ENCODE measurements around the gene ZNF580.

The ZNF580 gene

DNA sequence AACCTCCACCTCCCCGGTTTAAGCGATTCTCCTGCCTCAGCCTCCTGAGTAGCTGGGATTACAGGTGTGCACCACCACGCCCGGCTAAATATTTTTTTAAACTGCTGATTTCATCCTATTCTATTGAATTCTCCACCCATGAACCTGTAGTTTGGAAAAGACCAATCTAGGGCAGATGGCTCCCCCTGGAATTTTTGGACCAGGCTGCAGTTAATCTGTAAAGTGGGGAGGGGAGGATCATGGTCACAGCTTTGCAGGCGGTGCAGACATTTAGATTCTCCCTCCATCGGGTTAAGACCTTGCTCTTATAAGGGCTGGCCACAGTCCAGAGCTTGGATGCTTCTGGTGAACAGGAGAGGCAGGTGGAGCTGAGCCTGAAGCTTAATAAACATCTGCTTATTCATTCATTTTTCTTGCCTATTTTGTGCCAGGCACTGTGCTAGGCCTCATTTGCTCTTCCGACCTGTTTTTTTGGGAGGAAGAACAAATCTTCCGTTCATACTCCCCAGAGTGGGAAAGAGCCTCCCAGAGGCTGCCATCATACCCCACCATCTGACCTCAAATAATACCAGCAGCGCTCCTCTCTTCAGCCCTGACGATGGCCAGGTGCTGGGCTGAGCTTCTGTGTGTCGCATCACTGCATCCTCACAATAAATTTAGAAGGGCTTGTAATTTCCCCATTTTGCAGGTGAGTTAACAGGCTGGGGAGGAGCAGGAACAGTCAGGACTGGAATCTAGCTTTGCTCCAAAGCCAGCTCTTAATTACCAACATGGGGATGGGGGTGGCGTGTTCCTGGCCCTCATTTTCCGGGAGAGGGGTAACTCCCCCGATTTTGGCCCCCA lies 6.3 kb downstream of the ZNF580 start:
- no peak for DNase-seq (ENCODE audit: low read depth)

DNA sequence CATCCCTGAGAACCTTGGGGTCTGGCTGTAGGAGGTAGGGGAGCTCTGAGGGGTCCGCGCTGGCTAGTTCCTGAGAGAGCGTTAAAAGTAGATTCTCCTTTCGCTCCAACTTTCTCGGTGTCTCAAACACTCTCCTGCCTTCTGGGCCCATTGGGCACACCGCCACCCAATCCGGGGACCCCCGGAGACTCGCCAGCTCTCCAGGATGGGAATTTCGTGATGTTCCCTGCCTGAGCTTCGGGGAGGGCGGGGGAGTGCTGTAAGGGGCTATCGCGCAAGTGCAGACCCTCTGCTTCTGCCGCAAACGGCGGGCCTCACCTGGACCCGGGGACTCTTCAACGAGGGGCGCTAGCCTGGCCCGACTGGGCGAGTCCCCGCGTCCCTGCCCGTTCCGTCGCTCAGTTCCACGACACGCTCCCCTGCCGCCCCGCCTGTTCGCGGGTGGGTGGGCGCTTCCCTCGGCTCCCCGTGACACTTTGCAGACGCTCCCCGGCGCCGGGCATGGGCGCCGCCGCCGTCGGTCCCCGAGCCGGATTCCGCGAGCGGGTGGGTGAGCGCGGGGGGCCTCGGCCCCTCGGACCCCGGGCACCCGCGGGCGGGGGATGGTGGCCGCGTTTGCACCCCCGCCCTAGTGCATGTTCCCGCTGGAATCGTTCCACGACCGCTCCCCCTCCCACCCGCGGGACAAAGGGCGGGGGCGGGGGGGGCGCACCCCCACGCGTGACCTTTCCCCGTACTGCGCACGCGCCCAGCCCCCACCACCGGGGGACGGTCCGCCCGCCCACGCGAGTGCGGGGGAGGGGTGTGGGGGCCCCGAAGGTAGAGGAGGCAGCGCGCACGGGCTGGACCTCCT lies 7.2 kb downstream of the ZNF580 start, which contains the start of gene CCDC106:
TSS of gene CCDC106 (plus strand) at position 481 of the 853 bp plus-strand sequence. CDS start 835 bp downstream, outside the sequence.
- no peak for DNase-seq (ENCODE audit: low read depth)

DNA sequence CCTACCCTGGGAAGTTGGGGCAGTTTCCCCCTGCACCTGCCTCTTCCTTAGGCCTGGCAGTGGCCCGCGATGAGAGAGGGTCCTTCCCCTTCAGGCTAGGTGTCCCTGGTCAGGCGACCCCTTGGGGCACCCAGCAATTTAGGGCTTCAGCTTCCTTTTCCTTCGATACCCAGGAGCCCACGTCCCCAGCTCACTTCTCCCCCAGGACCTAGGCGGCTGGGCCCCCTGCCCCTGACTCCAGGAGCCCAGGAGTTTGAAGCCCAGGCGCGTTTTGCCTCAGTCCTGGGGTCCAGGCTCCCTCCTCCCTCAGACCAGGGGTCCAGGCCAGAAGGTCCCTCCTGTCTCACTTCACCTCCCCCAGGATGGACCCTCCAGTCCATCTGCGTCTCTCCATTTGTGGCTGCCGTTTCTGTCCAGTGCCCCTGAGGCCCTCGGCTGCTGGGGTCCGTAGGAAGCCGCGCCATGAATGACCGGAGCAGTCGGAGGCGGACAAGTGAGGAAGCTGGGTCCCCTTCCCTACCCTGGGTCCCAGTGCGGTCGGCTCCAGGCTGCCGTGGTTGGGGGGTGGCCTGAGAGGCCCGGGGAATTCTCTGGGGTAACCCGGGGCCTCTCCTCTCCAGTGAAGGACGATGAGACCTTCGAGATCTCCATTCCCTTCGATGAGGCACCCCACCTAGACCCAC lies 7.9 kb downstream of the ZNF580 start:
- no peak for DNase-seq (ENCODE audit: low read depth)

DNA sequence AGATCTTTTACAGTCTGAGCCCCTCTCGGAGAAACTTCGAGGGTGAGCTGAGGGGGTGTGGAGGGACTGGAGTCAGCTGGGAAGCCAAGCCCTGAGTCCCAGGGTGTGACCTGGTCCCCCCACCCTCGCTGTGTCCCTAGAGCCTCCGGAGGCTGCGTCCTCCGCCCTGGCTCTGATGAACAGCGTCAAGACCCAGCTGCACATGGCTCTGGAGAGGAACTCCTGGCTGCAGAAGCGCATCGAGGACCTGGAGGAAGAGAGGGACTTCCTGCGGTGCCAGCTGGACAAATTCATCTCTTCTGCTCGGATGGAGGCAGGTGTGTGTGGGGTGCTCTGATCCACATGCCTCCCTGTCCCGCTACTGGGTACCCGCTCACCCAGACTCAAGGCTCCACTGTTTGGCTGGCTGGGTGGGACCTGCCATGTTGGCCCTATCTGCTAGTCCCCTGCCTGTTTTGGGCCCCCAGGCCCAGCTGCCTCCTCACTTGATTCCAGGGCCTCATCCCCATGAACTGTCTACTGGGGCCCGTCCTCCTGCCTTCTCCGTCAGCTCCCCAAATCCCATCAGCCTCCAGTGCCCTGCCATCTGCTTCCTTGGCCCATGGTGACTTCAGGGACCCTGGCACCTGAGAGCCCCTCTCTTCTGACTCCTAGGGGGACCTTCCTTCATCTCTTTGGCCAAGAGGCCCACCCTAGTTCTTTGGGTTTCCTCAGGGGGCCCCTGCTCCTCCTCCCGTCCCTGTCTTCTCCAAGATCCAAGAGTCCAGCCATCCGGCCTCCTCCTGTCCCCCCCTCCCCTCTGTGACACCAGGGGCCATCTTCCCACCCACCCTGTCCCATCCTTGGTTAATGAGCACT lies 8.7 kb downstream of the ZNF580 start:
- no peak for DNase-seq (ENCODE audit: low read depth)

DNA sequence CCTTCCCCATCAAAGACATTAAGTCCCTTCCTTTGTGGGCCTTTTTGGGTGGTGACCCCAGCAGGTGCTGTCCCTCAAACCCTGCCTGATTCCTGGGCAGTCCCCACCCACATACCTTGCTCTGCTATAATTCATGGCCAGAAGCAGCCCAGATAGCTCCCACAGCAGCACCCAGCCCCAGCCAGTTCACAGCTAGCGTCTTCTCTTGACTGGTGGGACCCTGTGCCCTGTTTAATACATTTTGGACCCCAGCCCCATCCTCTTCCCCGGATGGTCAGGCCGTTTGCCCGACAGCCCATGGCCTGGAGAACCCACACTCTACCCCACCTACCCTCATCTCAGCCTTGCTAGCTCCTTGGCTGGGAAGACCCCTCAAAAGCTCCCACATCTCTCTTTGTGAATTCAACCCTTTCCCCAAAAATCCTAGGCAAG lies 9.3 kb downstream of the ZNF580 start:
- no peak for DNase-seq (ENCODE audit: low read depth)

DNA sequence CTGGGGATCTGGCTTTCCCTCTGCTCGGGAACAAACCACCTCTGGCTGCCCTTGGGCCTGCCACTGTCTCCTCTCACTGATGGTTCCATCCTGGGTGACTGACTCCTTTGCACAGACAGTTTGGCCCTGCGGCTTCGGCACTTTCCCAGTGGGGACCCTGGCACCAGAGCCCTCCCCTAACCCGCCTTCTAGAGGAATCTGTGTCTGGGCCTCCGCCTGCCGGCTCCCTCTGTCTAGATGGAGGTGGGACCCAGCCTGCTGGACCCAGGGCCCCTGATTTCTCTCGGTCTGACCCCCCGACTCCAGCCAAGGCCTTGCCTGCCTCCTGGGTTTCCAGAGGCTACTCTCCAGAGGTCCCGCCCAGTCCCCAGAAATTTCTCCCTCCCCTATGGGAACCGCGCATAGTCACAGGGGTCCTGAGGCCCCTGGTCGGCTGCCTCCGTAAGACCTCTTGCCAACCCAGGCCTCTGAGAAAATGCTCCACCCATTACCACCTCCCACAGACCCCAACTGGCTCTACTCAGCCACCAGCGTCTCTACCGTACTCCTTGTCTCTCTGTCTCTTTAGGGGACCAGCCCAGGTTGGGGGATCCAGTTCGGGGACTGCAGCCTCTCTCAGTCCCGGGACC lies 9.9 kb downstream of the ZNF580 start:
- DNase-seq (ENCODE audit: low read depth): no peak

DNA sequence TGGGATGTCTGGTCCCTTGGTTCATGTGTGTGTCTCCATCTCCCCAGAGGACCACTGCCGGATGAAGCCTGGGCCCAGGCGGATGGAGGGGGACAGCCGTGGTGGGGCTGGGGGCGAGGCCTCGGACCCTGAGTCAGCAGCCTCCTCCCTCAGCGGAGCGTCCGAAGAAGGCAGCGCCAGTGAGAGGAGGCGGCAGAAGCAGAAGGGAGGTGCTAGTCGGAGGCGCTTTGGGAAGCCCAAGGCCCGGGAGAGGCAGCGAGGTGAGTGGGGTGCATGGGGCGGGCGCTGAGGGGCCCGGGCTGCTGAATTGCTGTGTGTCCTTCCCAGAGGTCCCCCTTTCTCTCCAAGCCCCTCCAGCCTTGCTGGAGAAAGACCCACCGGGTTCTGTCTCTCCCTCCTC lies 10.4 kb downstream of the ZNF580 start:
- DNase-seq (ENCODE audit: low read depth): no peak

DNA sequence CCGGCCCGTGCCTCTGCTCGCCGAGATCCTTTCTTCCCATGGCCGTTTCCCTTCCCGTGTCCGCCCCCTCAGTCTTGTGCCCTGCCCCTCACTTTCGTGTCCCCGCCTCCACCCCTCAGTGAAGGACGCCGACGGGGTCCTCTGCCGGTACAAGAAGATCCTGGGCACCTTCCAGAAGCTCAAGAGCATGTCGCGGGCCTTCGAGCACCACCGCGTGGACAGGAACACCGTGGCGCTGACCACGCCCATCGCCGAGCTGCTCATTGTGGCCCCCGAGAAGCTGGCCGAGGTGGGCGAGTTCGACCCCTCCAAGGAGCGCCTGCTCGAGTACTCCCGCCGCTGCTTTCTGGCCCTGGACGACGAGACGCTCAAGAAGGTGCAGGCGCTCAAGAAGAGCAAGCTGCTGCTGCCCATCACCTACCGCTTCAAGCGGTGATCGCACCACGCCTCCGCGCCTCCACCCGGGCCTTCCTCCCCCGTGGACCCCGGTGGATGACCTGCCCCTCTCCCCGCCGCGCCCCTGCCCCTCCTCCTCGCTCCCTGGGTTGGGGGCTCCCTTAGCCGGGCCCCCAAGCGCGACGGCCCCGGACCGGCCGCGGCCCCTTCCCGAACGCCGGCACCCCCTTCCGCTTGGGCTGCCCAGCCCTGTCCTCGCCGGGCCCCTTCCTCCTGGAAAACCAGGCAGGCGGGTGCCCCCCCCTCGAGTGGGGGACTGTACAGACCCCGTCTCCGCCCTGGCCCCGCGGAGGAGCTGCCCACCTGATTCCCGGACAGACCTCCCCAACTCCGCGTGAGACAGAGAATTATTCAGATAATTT lies 11.7 kb downstream of the ZNF580 start:
- no peak for DNase-seq (ENCODE audit: low read depth)

DNA sequence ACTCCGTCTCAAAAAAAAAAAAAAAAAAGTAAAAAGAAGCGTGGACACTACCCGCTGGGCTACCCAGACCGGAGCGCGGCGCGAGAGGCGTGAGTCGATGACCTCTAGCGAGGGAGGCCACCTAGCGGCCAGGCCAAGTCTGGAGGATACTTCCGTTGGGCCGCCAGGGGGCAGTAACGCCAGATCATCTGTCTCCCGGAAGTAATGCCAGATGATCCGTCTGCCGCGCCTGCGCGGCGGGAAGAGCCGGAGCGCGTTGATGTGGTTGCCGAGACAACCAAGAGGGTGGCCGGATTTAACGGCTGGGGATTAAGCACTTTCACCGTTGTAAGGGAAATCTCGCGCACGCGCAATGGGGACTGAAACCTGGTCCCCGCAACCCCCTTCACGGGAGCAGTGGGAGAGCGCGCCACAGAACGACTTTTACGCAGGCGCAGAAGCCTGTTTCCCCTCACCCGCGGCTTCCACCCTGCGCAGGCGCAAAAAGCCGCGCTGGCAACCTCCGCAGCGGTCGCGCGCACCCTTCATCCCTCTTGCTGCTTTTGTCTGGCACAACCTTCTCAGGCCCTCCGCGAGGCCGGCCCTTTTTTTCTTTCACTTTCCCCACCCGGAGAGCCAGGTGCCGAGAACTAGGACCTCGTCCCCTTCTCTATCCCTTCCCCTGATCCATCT lies 13.0 kb downstream of the ZNF580 start:
- DNase-seq (ENCODE audit: low read depth): peak; percentile 99

DNA sequence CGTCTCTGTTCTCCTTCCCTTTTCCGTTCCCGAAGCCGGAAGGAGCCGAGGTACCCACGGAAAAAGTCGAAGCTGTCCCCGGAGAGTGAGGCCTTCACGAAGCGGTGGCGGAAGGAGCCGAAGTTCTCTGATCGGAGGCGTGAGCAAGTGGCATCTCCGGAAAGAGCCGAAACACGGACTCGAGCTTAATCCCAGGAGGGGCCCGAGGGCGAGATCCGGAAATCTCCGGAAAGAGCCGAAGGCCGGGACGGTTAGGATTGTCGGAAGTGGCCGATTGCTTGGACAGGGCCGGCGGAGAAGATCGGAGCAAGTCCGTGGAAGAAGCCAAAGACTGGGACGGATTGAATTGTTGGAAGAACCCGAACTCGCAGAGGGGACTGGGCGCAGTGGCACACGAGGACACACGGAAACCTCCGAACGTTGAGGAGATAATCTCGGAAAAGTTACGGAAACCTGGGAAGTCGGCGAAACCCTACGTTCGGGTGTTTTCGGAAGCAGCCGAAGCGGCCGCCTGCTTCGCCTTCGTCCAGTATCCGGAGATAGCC lies 13.6 kb downstream of the ZNF580 start:
- peak; percentile 96 for DNase-seq (ENCODE audit: low read depth)

DNA sequence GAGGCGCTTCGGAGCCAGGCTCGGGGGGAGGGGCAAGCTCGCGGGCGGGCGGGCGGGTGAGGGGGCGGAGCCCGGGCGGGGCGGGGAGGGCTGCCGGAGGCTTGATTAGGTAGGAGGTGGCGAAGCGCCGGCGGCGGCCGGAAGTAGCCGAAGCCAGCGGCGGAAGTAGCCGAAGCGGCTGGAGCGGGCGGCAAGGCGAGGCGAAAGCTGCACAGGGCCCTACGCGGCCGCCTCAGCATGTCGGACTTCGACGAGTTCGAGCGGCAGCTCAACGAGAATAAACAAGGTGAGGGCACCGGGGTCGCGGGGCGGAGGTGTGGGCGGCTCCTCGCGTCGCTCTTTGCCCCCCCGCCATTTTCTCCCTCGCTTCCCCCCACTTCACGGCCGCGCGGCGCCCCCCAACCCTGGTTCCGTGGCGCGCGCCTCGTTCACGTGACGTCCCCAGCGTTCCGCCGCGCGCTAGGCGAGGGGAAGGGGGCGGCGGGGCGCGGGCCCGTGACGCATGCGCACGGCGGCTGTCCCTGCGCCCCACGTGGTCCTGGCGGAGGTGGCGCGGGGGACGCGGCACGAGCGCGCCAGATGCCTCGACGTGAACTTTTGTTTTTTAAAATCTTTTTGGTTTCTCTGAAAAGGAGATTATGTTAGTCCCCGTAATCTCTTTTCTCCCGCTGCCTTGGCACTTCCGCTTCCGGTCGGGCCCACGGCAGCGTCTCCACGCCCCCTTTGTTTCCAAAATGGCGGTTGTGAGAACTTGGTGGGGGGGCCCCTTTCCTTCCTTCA lies 14.3 kb downstream of the ZNF580 start, which contains the start of gene U2AF2:
TSS of gene U2AF2 (plus strand) at position 168 of the 780 bp plus-strand sequence. CDS start at position 238, 70 bp downstream.
- peak; percentile 93 for DNase-seq (ENCODE audit: low read depth)

DNA sequence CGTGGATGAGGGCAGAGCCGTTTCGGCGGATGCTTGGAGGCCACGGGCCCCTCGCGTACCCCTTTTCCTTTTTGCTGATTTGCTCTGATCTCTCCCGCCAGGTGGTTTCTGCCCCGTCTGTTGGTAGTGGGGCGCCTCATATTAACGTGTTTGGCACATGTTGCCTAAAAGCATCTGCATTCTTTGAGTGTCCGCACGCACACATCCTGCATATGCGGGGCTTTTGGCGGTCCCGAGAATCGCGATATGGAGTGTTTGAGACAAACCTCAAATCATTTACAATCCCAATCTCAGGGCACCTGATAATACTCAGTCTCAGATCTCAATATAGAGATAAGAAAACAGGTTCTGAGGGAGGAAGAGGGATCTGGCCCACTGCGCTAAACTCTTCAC lies 14.8 kb downstream of the ZNF580 start:
- no peak for DNase-seq (ENCODE audit: low read depth)

DNA sequence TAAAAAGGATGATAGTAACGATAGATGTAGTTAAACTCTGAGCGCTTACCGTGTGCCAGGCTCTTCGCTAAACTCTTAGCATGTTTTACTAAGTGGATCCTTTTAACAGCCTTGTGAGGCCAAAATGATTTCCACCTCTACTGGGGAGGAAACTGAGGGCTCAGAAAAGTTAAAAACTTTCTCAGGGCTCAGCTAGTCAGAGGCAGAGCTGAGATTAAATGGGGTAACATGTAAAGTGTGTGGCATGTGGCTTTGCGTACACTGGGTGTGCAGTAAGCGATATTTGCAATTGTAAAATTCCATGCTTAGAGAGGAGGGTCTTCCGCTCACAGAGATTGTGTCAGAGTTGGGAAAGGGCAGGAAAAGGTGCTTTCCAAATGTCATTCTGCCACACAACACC lies 15.8 kb downstream of the ZNF580 start:
- no peak for DNase-seq (ENCODE audit: low read depth)

DNA sequence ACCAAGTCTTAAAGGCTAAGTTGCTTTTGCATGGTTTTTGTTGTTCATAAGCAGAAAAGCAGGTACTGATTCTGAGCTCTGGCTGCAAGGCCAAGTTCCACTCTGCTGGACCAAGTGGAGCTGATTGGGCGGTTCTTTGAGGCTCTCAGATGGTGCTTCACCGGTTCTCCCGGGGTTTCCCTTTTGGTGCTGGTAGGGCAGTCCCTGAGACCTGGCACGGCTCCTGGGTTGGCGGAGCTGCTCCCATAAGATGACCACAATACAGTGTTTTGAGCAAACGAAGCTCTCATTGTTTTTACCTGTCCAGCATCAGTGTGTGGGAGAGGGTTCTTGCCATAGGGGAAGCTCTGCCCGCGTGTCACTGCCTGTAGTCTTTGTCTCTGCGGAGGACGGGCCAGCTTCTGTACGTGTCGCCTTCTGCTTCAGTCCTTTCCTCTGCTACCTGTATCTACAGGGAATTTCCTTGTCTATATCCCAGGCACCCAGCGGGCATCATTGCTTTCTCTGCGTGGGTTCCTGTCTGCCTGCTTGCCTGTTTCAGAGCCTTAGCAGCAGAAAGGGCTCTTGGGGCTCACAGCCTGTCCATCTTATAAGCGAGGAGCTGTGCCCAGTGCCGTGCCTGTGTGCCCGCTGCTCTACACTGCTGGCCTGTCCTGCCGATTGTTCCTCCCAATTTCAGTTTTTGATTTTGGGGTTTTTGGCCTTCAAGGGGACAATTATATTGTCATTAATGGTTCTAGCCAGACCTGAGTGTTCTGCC lies 16.4 kb downstream of the ZNF580 start:
- DNase-seq (ENCODE audit: low read depth): no peak

DNA sequence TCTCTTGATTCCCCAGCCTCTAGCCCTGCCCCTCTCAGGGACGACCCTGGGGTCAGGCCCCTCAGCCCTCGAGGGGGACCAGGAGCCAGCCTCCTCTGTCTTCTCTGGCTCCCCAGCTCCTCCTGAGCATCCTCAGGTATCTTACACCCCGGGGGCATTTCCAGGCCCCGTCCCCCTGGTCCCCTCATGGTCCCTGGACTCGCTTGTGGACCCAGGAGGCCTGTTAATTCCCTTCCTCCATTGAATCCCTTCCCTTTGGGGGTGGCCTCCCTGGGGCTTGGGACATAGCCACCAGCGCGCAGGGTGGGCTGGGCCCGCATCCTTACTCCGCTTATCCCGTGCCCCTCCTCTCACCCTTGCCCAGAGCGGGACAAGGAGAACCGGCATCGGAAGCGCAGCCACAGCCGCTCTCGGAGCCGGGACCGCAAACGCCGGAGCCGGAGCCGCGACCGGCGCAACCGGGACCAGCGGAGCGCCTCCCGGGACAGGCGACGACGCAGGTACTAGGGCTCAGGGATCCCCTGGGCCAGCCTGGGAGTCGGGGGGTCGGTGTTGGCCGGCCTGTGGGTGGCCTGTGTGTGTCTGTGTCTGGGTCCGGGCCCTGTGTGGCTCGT lies 18.2 kb downstream of the ZNF580 start:
- no peak for DNase-seq (ENCODE audit: low read depth)

DNA sequence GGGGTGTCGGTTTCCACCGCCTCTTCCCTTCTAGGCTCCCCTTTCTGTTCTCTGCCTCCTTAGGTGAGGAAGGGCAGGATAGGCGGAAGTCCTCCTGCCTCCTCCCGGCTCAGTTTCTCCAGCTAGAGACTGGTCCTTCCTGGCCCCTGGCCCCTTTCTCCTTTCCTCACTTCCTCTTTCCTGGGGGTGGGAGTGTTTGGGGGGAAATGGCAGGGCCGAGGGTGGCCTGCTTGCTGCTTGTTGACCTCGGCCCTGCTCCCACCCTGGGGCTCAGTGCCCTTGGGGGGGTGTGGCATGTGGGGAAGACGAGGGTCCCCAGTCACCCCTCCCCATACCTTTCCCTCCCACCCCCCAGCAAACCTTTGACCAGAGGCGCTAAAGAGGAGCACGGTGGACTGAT lies 19.0 kb downstream of the ZNF580 start:
- no peak for DNase-seq (ENCODE audit: low read depth)

DNA sequence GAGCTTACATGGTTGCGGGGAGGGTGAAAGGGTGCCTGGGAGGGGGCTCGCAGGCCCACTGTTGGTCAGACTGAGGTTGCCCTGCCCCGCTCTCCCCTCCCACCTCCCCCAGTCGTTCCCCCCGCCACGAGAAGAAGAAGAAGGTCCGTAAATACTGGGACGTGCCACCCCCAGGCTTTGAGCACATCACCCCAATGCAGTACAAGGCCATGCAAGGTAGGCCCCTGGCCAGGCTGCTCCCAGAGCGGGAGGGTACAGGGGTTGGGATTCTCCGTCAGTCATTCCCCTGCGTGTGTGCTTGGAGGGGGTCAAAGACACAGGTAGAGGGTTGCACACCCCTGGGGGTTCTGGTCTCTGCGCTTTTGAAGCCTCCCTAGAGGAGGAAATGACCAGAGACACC lies 19.6 kb downstream of the ZNF580 start:
- DNase-seq (ENCODE audit: low read depth): no peak
